HepG2 (cell line): ENCODE results near the gene LRSAM1. TPM values are rescaled to one million over a fixed set of nuclear protein-coding genes. Genes with fewer than 3 reads are reported as not detected.

ENCODE experiments used
- ARNT2 ChIP-seq: sonication (generic); formaldehyde crosslinking; IDR thresholded peaks from 2 replicates; pipeline ENCODE4 v1.8.0; 2022; ENCODE audit warnings: mild to moderate bottlenecking, low read depth, missing genetic modification reagents, moderate library complexity
- BRD4 ChIP-seq: sonication (generic); formaldehyde crosslinking; IDR thresholded peaks from 2 replicates; pipeline ENCODE4 v1.4.0; 2020; ENCODE audit warnings: missing genetic modification reagents
- ELF3 ChIP-seq: IDR thresholded peaks from 2 replicates; pipeline ENCODE4 v1.6.1; 2016; ENCODE audit warnings: missing genetic modification reagents, missing compliant biosample characterization
- HHEX ChIP-seq: IDR thresholded peaks from 2 replicates; pipeline ENCODE4 v1.6.1; 2016; ENCODE audit warnings: control low read depth
- HOXA5 ChIP-seq: sonication (generic); formaldehyde crosslinking; IDR thresholded peaks from 2 replicates; pipeline ENCODE4 v1.4.0; 2020; ENCODE audit warnings: missing genetic modification reagents
- IKZF4 ChIP-seq: sonication (generic); formaldehyde crosslinking; IDR thresholded peaks from 2 replicates; pipeline ENCODE4 v1.5.1; 2020; ENCODE audit warnings: borderline replicate concordance, mild to moderate bottlenecking, low read depth, missing genetic modification reagents; ENCODE audit errors: not compliant biosample characterization
- JARID2 ChIP-seq: sonication (generic); formaldehyde crosslinking; IDR thresholded peaks from 2 replicates; pipeline ENCODE4 v1.8.1; 2023; ENCODE audit warnings: missing genetic modification reagents, inconsistent platforms; ENCODE audit not compliant: insufficient replicate concordance
- NBN ChIP-seq: fragments of 450-650 bp; conservative IDR thresholded peaks from 2 replicates; pipeline ENCODE4 v1.6.1; 2017
- NPAS2 ChIP-seq: sonication (generic); formaldehyde crosslinking; IDR thresholded peaks from 2 replicates; pipeline ENCODE4 v1.8.0; 2022; ENCODE audit warnings: mild to moderate bottlenecking, missing genetic modification reagents, borderline replicate concordance
- ONECUT2 ChIP-seq: sonication (generic); formaldehyde crosslinking; IDR thresholded peaks from 2 replicates; pipeline ENCODE4 v1.4.0; 2020; ENCODE audit warnings: missing genetic modification reagents
- PHB2 ChIP-seq: fragments of 450-650 bp; IDR thresholded peaks from 2 replicates; pipeline ENCODE4 v1.6.1; 2018; ENCODE audit not compliant: partially characterized antibody
- RBFOX2 ChIP-seq: fragments of 200-400 bp; formaldehyde crosslinking; IDR thresholded peaks from 2 replicates; pipeline ENCODE4 v1.6.1; 2017; ENCODE audit warnings: low read depth, mild to moderate bottlenecking, low read length
- RNF2 ChIP-seq: fragments of 450-650 bp; conservative IDR thresholded peaks from 2 replicates; pipeline ENCODE4 v1.6.1; 2016; ENCODE audit warnings: low read depth
- SALL2 ChIP-seq: sonication (generic); formaldehyde crosslinking; IDR thresholded peaks from 2 replicates; pipeline ENCODE4 v1.8.1; 2023; ENCODE audit warnings: mild to moderate bottlenecking, missing genetic modification reagents, inconsistent platforms
- SCMH1 ChIP-seq: sonication (generic); formaldehyde crosslinking; IDR thresholded peaks from 2 replicates; pipeline ENCODE4 v1.9.0; 2021; ENCODE audit warnings: missing genetic modification reagents, mild to moderate bottlenecking, borderline replicate concordance
- SNAPC2 ChIP-seq: sonication (generic); formaldehyde crosslinking; IDR thresholded peaks from 2 replicates; pipeline ENCODE4 v1.8.1; 2022; ENCODE audit warnings: mild to moderate bottlenecking, missing genetic modification reagents
- THAP11 ChIP-seq: IDR thresholded peaks from 2 replicates; pipeline ENCODE4 v1.6.1; 2016; ENCODE audit warnings: missing biosample characterization, missing genetic modification reagents
- XRCC5 ChIP-seq: fragments of 200-400 bp; formaldehyde crosslinking; optimal IDR thresholded peaks from 2 replicates; pipeline ENCODE3; 2017; ENCODE audit warnings: mild to moderate bottlenecking, low read length
- ZBTB33 ChIP-seq: sonication (generic); formaldehyde crosslinking; IDR thresholded peaks from 2 replicates; pipeline ENCODE4 v1.4.0; 2020; ENCODE audit warnings: missing genetic modification reagents
- ZNF550 ChIP-seq: sonication (generic); formaldehyde crosslinking; IDR thresholded peaks from 2 replicates; pipeline ENCODE4 v1.4.0; 2020; ENCODE audit warnings: mild to moderate bottlenecking, missing genetic modification reagents, borderline replicate concordance
- ZNF598 ChIP-seq: sonication (generic); formaldehyde crosslinking; IDR thresholded peaks from 2 replicates; pipeline ENCODE4 v1.5.1; 2020; ENCODE audit warnings: mild to moderate bottlenecking, missing genetic modification reagents, borderline replicate concordance
- ZNF615 ChIP-seq: sonication (generic); formaldehyde crosslinking; IDR thresholded peaks from 2 replicates; pipeline ENCODE4 v1.5.0; 2020; ENCODE audit warnings: mild to moderate bottlenecking, missing genetic modification reagents, borderline replicate concordance
- ZNF644 ChIP-seq: IDR thresholded peaks from 2 replicates; pipeline ENCODE4 v1.6.1; 2016; ENCODE audit warnings: low read depth
- ZNF746 ChIP-seq: sonication (generic); formaldehyde crosslinking; IDR thresholded peaks from 2 replicates; pipeline ENCODE4 v1.8.0; 2022; ENCODE audit warnings: mild to moderate bottlenecking, missing genetic modification reagents
- ZNF747 ChIP-seq: sonication (generic); formaldehyde crosslinking; IDR thresholded peaks from 2 replicates; pipeline ENCODE4 v1.8.1; 2023; ENCODE audit warnings: missing genetic modification reagents, mild to moderate bottlenecking, borderline replicate concordance
- ZNF776 ChIP-seq: sonication (generic); formaldehyde crosslinking; IDR thresholded peaks from 2 replicates; pipeline ENCODE4 v1.4.0; 2020; ENCODE audit warnings: mild to moderate bottlenecking, missing genetic modification reagents
- ZNF83 ChIP-seq: sonication (generic); formaldehyde crosslinking; IDR thresholded peaks from 2 replicates; pipeline ENCODE4 v1.4.0; 2020; ENCODE audit warnings: missing genetic modification reagents, mild to moderate bottlenecking, borderline replicate concordance
- ZSCAN9 ChIP-seq: IDR thresholded peaks from 2 replicates; pipeline ENCODE4 v1.6.1; 2016; ENCODE audit warnings: borderline replicate concordance
- polyA plus RNA-seq, 8 experiments: library from polyadenylated mRNA; depleted of rRNA in 3 of 8; stranded (reverse) in 7 of 8; unstranded in 1 of 8; fragments of >200 nt; fragmentation: Illumina TruSeq in 4 of 8; extraction: Trizol in 4 of 8; gene quantifications; 2 replicates each; pipeline versions ENCODE4 v1.2.1 to v1.2.3, GENCODE V29; 2011 to 2016; ENCODE audit warnings: low read depth in 4 of 8, missing spikeins in 1 of 8, mixed read lengths in 1 of 8; ENCODE audit not compliant: insufficient read depth in 1 of 8
- total RNA-seq, 5 experiments: library from RNA; depleted of rRNA; stranded (reverse); fragments of >200 nt; fragmentation: Illumina TruSeq; extraction: Trizol; gene quantifications; 2 replicates each; pipeline ENCODE4 v1.2.3, GENCODE V29; 2016; ENCODE audit warnings: low read depth in 1 of 5
- TF ChIP-seq, protein P1 (sequence below): sonication (generic); formaldehyde crosslinking; IDR thresholded peaks from 2 replicates; pipeline ENCODE4 v1.5.0; 2020; ENCODE audit warnings: missing genetic modification reagents, mild to moderate bottlenecking, borderline replicate concordance
- TF ChIP-seq, protein P2 (sequence below): sonication (generic); formaldehyde crosslinking; IDR thresholded peaks from 2 replicates; pipeline ENCODE4 v1.4.0; 2020; ENCODE audit warnings: missing genetic modification reagents, low read depth, mild to moderate bottlenecking, borderline replicate concordance

The LRSAM1 gene
- total and polyA plus RNA-seq, 2 of the 13 experiments (the other 11 are each of a cell fraction or from before 2014, with no cell fraction given), result 8.7 to 10.2 TPM

DNA sequence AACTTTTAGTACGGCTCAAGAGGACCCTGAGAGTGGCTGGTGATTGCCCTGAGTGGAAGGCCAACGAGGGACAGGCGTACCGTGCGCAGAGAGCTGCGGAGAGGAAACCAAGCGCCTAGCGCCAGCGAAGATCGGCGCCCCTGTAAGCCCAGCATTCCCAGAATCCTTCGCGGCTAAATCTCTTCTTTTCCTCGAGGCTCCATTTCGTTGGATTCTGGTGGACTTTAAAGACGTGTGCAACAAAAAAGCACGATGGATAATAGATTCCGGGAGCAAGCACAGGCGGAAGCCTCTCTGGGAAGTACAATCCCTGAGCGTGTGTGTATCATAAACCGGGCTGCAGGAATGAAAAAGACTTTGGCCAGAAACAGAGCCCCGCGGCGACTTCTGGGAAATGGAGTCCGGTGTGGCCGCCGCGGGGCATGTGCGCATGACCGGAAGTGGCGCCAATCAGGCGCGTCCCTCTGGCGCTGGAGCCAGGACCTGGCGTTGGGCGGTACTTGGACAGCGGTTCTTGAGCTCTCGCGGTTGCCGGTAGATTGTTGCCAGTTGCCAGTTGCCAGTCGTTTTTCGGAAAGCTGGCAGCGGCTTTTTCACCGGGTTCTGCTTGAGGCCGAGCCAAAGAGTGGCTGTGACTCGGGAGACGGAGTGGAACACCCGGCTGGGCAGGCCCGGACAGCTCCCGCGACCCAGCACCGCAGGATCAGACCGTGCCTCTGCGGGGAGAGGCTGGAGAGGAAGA is 27.2 kb upstream of the LRSAM1 start, which contains the start of gene ZNF79 (continued):
- TF ChIP-seq ZBTB33 (CRISPR knock-in tag) (no peak), ZNF776 (no peak), PHB2 (no peak), SCMH1 (CRISPR knock-in tag) (no peak), THAP11 (CRISPR knock-in tag) (peak; percentile 98), RNF2 (peak; percentile 59; the same call in 1 of the 2 replicates), ZNF747 (CRISPR knock-in tag) (no peak), ZNF550 (CRISPR knock-in tag) (no peak), ARNT2 (CRISPR knock-in tag) (no peak), ZNF615 (no peak), HHEX (CRISPR knock-in tag) (no peak), HOXA5 (CRISPR knock-in tag) (no peak), SNAPC2 (CRISPR knock-in tag) (peak; percentile 80), ZSCAN9 (0 out of 2 replicates have a peak, but pooled peaks have one; percentile 46), NPAS2 (CRISPR knock-in tag) (no peak), ZNF746 (CRISPR knock-in tag) (no peak), BRD4 (no peak), JARID2 (CRISPR knock-in tag) (no peak), RBFOX2 (peak; percentile 77), ELF3 (peak; percentile 41), NBN (no peak), ONECUT2 (no peak), SALL2 (0 out of 2 replicates have a peak, but pooled peaks have one; percentile 43), XRCC5 (peak; percentile 28), ZNF83 (CRISPR knock-in tag) (no peak), ZNF644 (no peak), ZNF598 (CRISPR knock-in tag) (peak; percentile 50; the same call in 1 of the 2 replicates), IKZF4 (no peak)
- TF ChIP-seq, protein P1, sequence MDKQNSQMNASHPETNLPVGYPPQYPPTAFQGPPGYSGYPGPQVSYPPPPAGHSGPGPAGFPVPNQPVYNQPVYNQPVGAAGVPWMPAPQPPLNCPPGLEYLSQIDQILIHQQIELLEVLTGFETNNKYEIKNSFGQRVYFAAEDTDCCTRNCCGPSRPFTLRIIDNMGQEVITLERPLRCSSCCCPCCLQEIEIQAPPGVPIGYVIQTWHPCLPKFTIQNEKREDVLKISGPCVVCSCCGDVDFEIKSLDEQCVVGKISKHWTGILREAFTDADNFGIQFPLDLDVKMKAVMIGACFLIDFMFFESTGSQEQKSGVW (CRISPR knock-in tag), result no peak
- TF ChIP-seq, protein P2, sequence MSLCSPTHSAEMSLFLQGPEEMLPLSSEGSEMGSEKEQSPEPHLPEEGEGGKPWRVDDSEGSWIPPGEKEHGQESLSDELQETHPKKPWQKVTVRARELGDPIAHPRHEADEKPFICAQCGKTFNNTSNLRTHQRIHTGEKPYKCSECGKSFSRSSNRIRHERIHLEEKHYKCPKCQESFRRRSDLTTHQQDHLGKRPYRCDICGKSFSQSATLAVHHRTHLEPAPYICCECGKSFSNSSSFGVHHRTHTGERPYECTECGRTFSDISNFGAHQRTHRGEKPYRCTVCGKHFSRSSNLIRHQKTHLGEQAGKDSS (CRISPR knock-in tag), result peak; percentile 66; the same call in 1 of the 2 replicates
